Keratinocyte (primary cell): ENCODE results near the gene PKLR. TPM values are rescaled to one million over a fixed set of nuclear protein-coding genes. Genes with fewer than 3 reads are reported as not detected.

ENCODE experiments used
- DNase-seq: peaks from one replicate; pipeline ENCODE4 v3.0.0-alpha.2; 2011; ENCODE audit warnings: low read depth, missing footprints, low spot score
- FAIRE-seq: peaks from 2 replicates; lab custom pipeline; 2011; peaks lifted over from hg19 to GRCh38; lab: Jason Lieb, UNC
- H2AFZ ChIP-seq: 2 replicates; pipeline ENCODE4 v1.6.0; 2012; ENCODE audit warnings: low read length, control low read depth, inconsistent platforms; ENCODE audit not compliant: control insufficient read depth
- H3K27ac ChIP-seq: 2 replicates; pipeline ENCODE4 v1.5.1; 2011; ENCODE audit warnings: low read length; ENCODE audit not compliant: control insufficient read depth, insufficient read depth
- H3K27me3 ChIP-seq: 3 replicates; pipeline ENCODE4 v1.6.0; 2011; ENCODE audit warnings: low read length; ENCODE audit not compliant: control insufficient read depth, insufficient read depth; ENCODE audit errors: extremely low read depth
- H3K36me3 ChIP-seq, 2 experiments: 2 replicates in 1 of 2; 3 replicates in 1 of 2; pipeline ENCODE4 v1.5.1; 2011; ENCODE audit warnings: low read length in 2 of 2, mild to moderate bottlenecking in 1 of 2; ENCODE audit not compliant: control insufficient read depth in 2 of 2, insufficient read depth in 2 of 2; ENCODE audit errors: extremely low read depth in 1 of 2
- H3K4me1 ChIP-seq: 3 replicates; pipeline ENCODE4 v1.5.1; 2011; ENCODE audit warnings: low read length; ENCODE audit not compliant: control insufficient read depth, insufficient read depth; ENCODE audit errors: extremely low read depth
- H3K4me2 ChIP-seq: 3 replicates; pipeline ENCODE4 v1.6.0; 2011; ENCODE audit warnings: low read depth, low read length; ENCODE audit not compliant: control insufficient read depth, insufficient read depth; ENCODE audit errors: extremely low read depth
- H3K4me3 ChIP-seq, 3 experiments: fragments of 200-600 bp in 1 of 3; sonication (generic) in 1 of 3; 2 replicates in 2 of 3; 3 replicates in 1 of 3; pipeline ENCODE4 v1.5.1; 2011 to 2016; ENCODE audit warnings: low read length in 3 of 3, mild to moderate bottlenecking in 3 of 3, control low read depth in 2 of 3, inconsistent platforms in 1 of 3, low read depth in 1 of 3, mixed read lengths in 1 of 3, mixed run types in 1 of 3, moderate library complexity in 1 of 3; ENCODE audit not compliant: control insufficient read depth in 2 of 3, insufficient read depth in 2 of 3; ENCODE audit errors: extremely low read depth in 1 of 3
- H3K79me2 ChIP-seq: 2 replicates; pipeline ENCODE4 v1.6.0; 2012; ENCODE audit warnings: low read length; ENCODE audit not compliant: control insufficient read depth, insufficient read depth
- H3K9ac ChIP-seq: 3 replicates; pipeline ENCODE4 v1.6.0; 2011; ENCODE audit warnings: low read length; ENCODE audit not compliant: control insufficient read depth, insufficient read depth; ENCODE audit errors: extremely low read depth
- H3K9me1 ChIP-seq: 3 replicates; pipeline ENCODE4 v1.6.0; 2011; ENCODE audit warnings: low read length; ENCODE audit not compliant: control insufficient read depth, insufficient read depth; ENCODE audit errors: extremely low read depth
- H3K9me3 ChIP-seq: 2 replicates; pipeline ENCODE4 v1.5.1; 2012; ENCODE audit warnings: low read depth, low read length; ENCODE audit not compliant: control insufficient read depth
- H4K20me1 ChIP-seq: 3 replicates; pipeline ENCODE4 v1.6.0; 2011; ENCODE audit warnings: low read length; ENCODE audit not compliant: control insufficient read depth, insufficient read depth; ENCODE audit errors: extremely low read depth
- CTCF ChIP-seq, 3 experiments: IDR thresholded peaks in 1 of 3; conservative IDR thresholded peaks in 1 of 3; optimal IDR thresholded peaks in 1 of 3; 2 replicates in 2 of 3; 3 replicates in 1 of 3; pipeline versions ENCODE3 to v1.5.1; 2011; ENCODE audit warnings: low read length in 3 of 3, mild to moderate bottlenecking in 3 of 3, moderate library complexity in 2 of 3, control low read depth in 1 of 3, inconsistent platforms in 1 of 3; ENCODE audit not compliant: insufficient read depth in 2 of 3; ENCODE audit errors: extremely low read depth in 1 of 3
- EZH2 ChIP-seq: IDR thresholded peaks from one replicate; pipeline ENCODE4 v1.6.1; 2012; ENCODE audit warnings: inconsistent platforms, mild to moderate bottlenecking, low read length, moderate library complexity
- dilution Hi-C: fragments of 300-500 bp; cut with MboI; formaldehyde crosslinking; loops from one replicate; pipeline ENCODE4 v1.7.0; 2020; ENCODE audit warnings: low sequenced_read_pairs; ENCODE audit not compliant: extremely low pct_ligation_motif_present
- polyA plus RNA-seq, 5 experiments: library from polyadenylated mRNA; depleted of rRNA in 3 of 5; stranded (reverse) in 3 of 5; stranded (forward) in 1 of 5; unstranded in 1 of 5; fragments of >200 nt; gene quantifications; 1 replicate in 1 of 5; 2 replicates in 3 of 5; 3 replicates in 1 of 5; pipeline versions ENCODE4 v1.2.1 to v1.2.3, GENCODE V29; 2011 to 2012; ENCODE audit warnings: missing spikeins in 2 of 5, low read depth in 1 of 5, low replicate concordance in 1 of 5

The PKLR gene
- polyA plus RNA-seq, 1 donor (not counting 4 experiments of a cell fraction or from before 2014, with no cell fraction given): 0.03 TPM

DNA sequence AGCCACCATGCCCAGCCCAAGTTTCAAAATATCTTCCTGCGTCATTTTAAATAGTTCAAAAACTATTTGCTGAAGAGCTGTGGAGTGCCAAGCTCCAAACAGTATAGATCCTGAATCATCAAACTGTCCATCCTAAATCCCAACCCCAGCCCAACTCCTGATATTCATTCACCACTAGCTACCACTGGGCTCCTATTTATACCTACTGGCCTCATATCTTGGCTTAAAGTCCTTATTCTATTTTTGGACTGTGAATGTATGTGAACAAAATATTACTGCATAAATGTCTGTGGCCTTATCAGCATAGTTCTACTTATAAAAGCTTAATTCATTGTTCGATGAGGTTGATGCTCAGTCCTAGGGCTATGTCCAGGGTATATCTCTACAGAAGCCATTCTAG lies 33.9 kb downstream of the PKLR start:
- dilution Hi-C loops: no loop called here
- Histone ChIP-seq H3K9me3 (no peaks in the 10 kb centered on the region), H3K79me2 (peaks cover 31% of the 10 kb centered on the region), H3K27me3 (no peaks in the 10 kb centered on the region), H3K9me1 (no peaks in the 10 kb centered on the region), H2AFZ (no peak overlapping the region), H3K27ac (no peak overlapping the region), H4K20me1 (peaks cover 3% of the 10 kb centered on the region), H3K4me3 (no peak overlapping the region), H3K9ac (no peak overlapping the region), H3K4me2 (no peak overlapping the region), H3K36me3 (peaks cover 47 to 79% of the 10 kb centered on the region in 2 experiments), H3K4me1 (peaks cover 10% of the 10 kb centered on the region)
- DNase-seq (no peak), FAIRE-seq (no peak)
- no peak for TF ChIP-seq CTCF (optimal IDR thresholded peaks at IDR 0.05 in 1 of 3, IDR thresholded peaks at IDR 0.05 in 1 of 3, conservative IDR thresholded peaks at IDR 0.05 in 1 of 3; ENCODE audit: extremely low read depth in 1 of 3, insufficient read depth in 2 of 3, low read length in 3 of 3)
- TF ChIP-seq EZH2: no peak

DNA sequence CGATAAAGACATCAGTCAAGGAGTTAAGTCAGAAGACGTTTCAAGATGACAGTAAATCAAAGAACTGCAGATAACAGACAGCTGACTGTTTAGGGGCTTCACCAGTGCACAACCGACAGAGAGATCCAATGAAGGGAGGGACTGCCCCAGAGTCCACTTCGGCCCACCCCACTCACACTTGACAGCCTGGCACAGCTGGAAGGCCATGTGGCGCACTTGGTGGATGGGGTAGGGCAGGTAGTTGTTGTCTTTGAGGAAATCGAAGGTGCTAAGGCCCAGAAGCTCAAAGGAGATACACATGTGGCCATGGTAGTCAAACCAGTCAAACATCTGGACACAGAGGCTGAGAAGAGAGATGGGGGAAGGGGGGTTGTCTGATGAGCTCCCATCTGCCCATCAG lies 34.7 kb downstream of the PKLR start:
- dilution Hi-C loops: no loop called here
- DNase-seq: no peak
- no peak overlapping the region for H3K27ac ChIP-seq
- FAIRE-seq: no peak
- H4K20me1 ChIP-seq: peaks cover 3% of the 10 kb centered on the region
- H3K9me3 ChIP-seq: no peaks in the 10 kb centered on the region
- peaks cover 28% of the 10 kb centered on the region for H3K79me2 ChIP-seq
- H3K36me3 ChIP-seq: peaks cover 47 to 78% of the 10 kb centered on the region in 2 experiments
- no peaks in the 10 kb centered on the region for H3K27me3 ChIP-seq
- no peak overlapping the region for H3K9ac ChIP-seq
- no peak overlapping the region for H2AFZ ChIP-seq
- no peaks in the 10 kb centered on the region for H3K9me1 ChIP-seq
- no peak overlapping the region for H3K4me2 ChIP-seq
- H3K4me1 ChIP-seq: peaks cover 6% of the 10 kb centered on the region
- H3K4me3 ChIP-seq: no peak overlapping the region
- no peak for TF ChIP-seq EZH2
- no peak for TF ChIP-seq CTCF (optimal IDR thresholded peaks at IDR 0.05 in 1 of 3, IDR thresholded peaks at IDR 0.05 in 1 of 3, conservative IDR thresholded peaks at IDR 0.05 in 1 of 3; ENCODE audit: extremely low read depth in 1 of 3, insufficient read depth in 2 of 3, low read length in 3 of 3)
